HCT116 (cell line): ENCODE results near the gene PRKAG2. TPM values are rescaled to one million over a fixed set of nuclear protein-coding genes. Genes with fewer than 3 reads are reported as not detected.

ENCODE experiments used
- ATAC-seq: fragments of 200-7000 bp; cut with Tn5 transposase; 2 replicates; pipeline ENCODE4 v1.9.1; 2020; ENCODE audit warnings: mild to moderate bottlenecking, moderate library complexity
- BruUV-seq: library from RNA; stranded (reverse); fragments of 400-500 nt; replicated peaks from 2 replicates; lab custom pipeline; 2021; lab: Mats Ljungman, UMichigan
- CTCF ChIA-PET: fragments of 300-600 bp; sonication (Branson Sonifier 250); formaldehyde crosslinking; loops from one replicate; lab custom pipeline; 2021; ENCODE audit warnings: antibody characterized with exemption; lab: Charles Lee
- POLR2A ChIA-PET: fragments of 300-600, 350-600 bp; sonication (Branson Sonifier 250); formaldehyde crosslinking; loops from one replicate; lab custom pipeline; 2021; ENCODE audit warnings: antibody characterized with exemption; lab: Charles Lee
- RAD21 ChIA-PET, 2 experiments: fragments of 300-600 bp; sonication (Branson Sonifier 250); formaldehyde crosslinking; loops; one replicate each; lab custom pipeline; 2023; ENCODE audit warnings: low total read pairs in 2 of 2; ENCODE audit not compliant: uncharacterized antibody in 2 of 2, unreplicated experiment in 2 of 2, low non-redundant PET in 1 of 2; lab: Charles Lee
- DNase-seq: peaks from one replicate; pipeline ENCODE4 v3.0.0-alpha.2; 2010; ENCODE audit warnings: low read depth, low spot score
- H2AFZ ChIP-seq: fragments of 200-600 bp; shearing (Covaris generic), sonication (generic); 2 replicates; pipeline ENCODE4 v1.6.1; 2017; ENCODE audit warnings: low read depth, mixed run types, mixed read lengths, antibody characterized with exemption, low read length; ENCODE audit not compliant: poor library complexity, severe bottlenecking
- H3K27ac ChIP-seq: 2 replicates; pipeline ENCODE4 v1.5.1; 2012; ENCODE audit warnings: low read depth, low read length
- H3K27me3 ChIP-seq: fragments of 200-600 bp; sonication (generic); 2 replicates; pipeline ENCODE4 v1.6.1; 2016; ENCODE audit warnings: mixed run types, low read length, mixed read lengths; ENCODE audit not compliant: insufficient read depth
- H3K36me3 ChIP-seq, 2 experiments: fragments of 200-500 bp in 1 of 2; fragments of 200-600 bp in 1 of 2; sonication (Bioruptor generic) in 1 of 2; sonication (generic) in 1 of 2; 2 replicates each; pipeline versions ENCODE4 v1.5.1 to v1.6.1; 2014 to 2016; ENCODE audit warnings: low read length in 2 of 2, inconsistent platforms in 1 of 2, mixed read lengths in 1 of 2, mixed run types in 1 of 2; ENCODE audit not compliant: insufficient read depth in 2 of 2, control insufficient read depth in 1 of 2
- H3K4me1 ChIP-seq, 2 experiments: fragments of 200-600 bp in 1 of 2; sonication (generic) in 1 of 2; 2 replicates each; pipeline versions ENCODE4 v1.5.1 to v1.6.1; 2012 to 2017; ENCODE audit warnings: low read length in 2 of 2, inconsistent platforms in 1 of 2, mild to moderate bottlenecking in 1 of 2, mixed read lengths in 1 of 2, mixed run types in 1 of 2, moderate library complexity in 1 of 2; ENCODE audit not compliant: insufficient read depth in 2 of 2, control insufficient read depth in 1 of 2
- H3K4me2 ChIP-seq: fragments of 200-600 bp; sonication (generic); 2 replicates; pipeline ENCODE4 v1.6.1; 2017; ENCODE audit warnings: mixed run types, low read length, mixed read lengths
- H3K4me3 ChIP-seq, 2 experiments: fragments of 200-600 bp in 1 of 2; sonication (generic) in 1 of 2; replicated peaks in 1 of 2; 2 replicates each; pipeline ENCODE4 v1.5.1; 2011 to 2016; ENCODE audit warnings: low read length in 2 of 2, control low read depth in 1 of 2, low read depth in 1 of 2, mild to moderate bottlenecking in 1 of 2, mixed read lengths in 1 of 2, mixed run types in 1 of 2
- H3K79me2 ChIP-seq: fragments of 200-600 bp; sonication (generic); 2 replicates; pipeline ENCODE4 v1.6.1; 2017; ENCODE audit warnings: mild to moderate bottlenecking, mixed run types, low read length, moderate library complexity, mixed read lengths; ENCODE audit not compliant: insufficient read depth
- H3K9ac ChIP-seq: fragments of 200-600 bp; sonication (generic); 2 replicates; pipeline ENCODE4 v1.6.1; 2016; ENCODE audit warnings: low read length, mixed read lengths
- H3K9me2 ChIP-seq: fragments of 200-600 bp; sonication (generic), shearing (Covaris generic); 2 replicates; pipeline ENCODE4 v1.6.1; 2017; ENCODE audit warnings: mixed run types, mild to moderate bottlenecking, moderate library complexity; ENCODE audit not compliant: insufficient read depth
- H3K9me3 ChIP-seq, 2 experiments: fragments of 200-500 bp in 1 of 2; fragments of 200-600 bp in 1 of 2; sonication (Bioruptor generic) in 1 of 2; sonication (generic) in 1 of 2; 2 replicates each; pipeline ENCODE4 v1.6.1; 2014 to 2017; ENCODE audit warnings: low read length in 2 of 2, mixed read lengths in 2 of 2, inconsistent platforms in 1 of 2, low read depth in 1 of 2, mild to moderate bottlenecking in 1 of 2, mixed run types in 1 of 2, moderate library complexity in 1 of 2; ENCODE audit not compliant: control insufficient read depth in 1 of 2, insufficient read depth in 1 of 2
- H4K20me1 ChIP-seq: fragments of 200-600 bp; sonication (generic), shearing (Covaris generic); 2 replicates; pipeline ENCODE4 v1.6.1; 2017; ENCODE audit warnings: mixed run types, mild to moderate bottlenecking, moderate library complexity; ENCODE audit not compliant: insufficient read depth
- ELF1 ChIP-seq: IDR thresholded peaks from 2 replicates; pipeline ENCODE4 v1.6.1; 2012; ENCODE audit warnings: low read depth, borderline replicate concordance
- FOSL1 ChIP-seq: IDR thresholded peaks from 2 replicates; pipeline ENCODE4 v1.6.1; 2012; ENCODE audit warnings: low read depth
- JUND ChIP-seq: IDR thresholded peaks from 2 replicates; pipeline ENCODE4 v1.6.1; 2012
- POLR2A ChIP-seq: IDR thresholded peaks from 2 replicates; pipeline ENCODE4 v1.7.0; 2011; ENCODE audit warnings: borderline replicate concordance; ENCODE audit not compliant: insufficient read depth, insufficient read length; ENCODE audit errors: extremely low read depth
- RAD21 ChIP-seq: IDR thresholded peaks from 2 replicates; pipeline ENCODE4 v1.6.1; 2012; ENCODE audit warnings: low read depth, mild to moderate bottlenecking
- SRF ChIP-seq: IDR thresholded peaks from 2 replicates; pipeline ENCODE4 v1.6.1; 2012; ENCODE audit warnings: low read depth
- YY1 ChIP-seq: IDR thresholded peaks from 2 replicates; pipeline ENCODE4 v1.6.1; 2011; ENCODE audit warnings: low read length, low read depth, moderate library complexity, mild to moderate bottlenecking; ENCODE audit not compliant: insufficient replicate concordance; ENCODE audit errors: extremely low read depth
- ZNF274 ChIP-seq: fragments of 200-500 bp; sonication (Bioruptor generic); IDR thresholded peaks from 2 replicates; pipeline ENCODE4 v1.6.1; 2014; ENCODE audit warnings: mild to moderate bottlenecking, low read depth, low read length, inconsistent platforms
- intact Hi-C: fragments of 100-400 bp; cut with micrococcal nuclease; formaldehyde crosslinking; loops from 2 replicates; pipeline ENCODE4 v1.10.0; 2022
- total RNA-seq: library from RNA; stranded (reverse); gene quantifications from one replicate; pipeline ENCODE4 v1.2.1, GENCODE V29; 2021; ENCODE audit not compliant: unreplicated experiment
- TF ChIP-seq, protein P1 (sequence below): IDR thresholded peaks from 2 replicates; pipeline ENCODE4 v1.6.1; 2012; ENCODE audit warnings: low read depth
- TF ChIP-seq, protein P2 (sequence below), 3 experiments: fragments of 200-600 bp in 1 of 3; sonication (generic) in 1 of 3; IDR thresholded peaks in 2 of 3; conservative IDR thresholded peaks in 1 of 3; 2 replicates each; pipeline ENCODE4 v1.5.1; 2012 to 2017; ENCODE audit warnings: low read depth in 2 of 3, low read length in 2 of 3, antibody characterized with exemption in 1 of 3, borderline replicate concordance in 1 of 3, control low read depth in 1 of 3, mild to moderate bottlenecking in 1 of 3, mixed read lengths in 1 of 3, mixed run types in 1 of 3, moderate library complexity in 1 of 3; ENCODE audit not compliant: insufficient read depth in 1 of 3
- TF ChIP-seq, protein P3 (sequence below): IDR thresholded peaks from 2 replicates; pipeline ENCODE4 v1.6.1; 2011; ENCODE audit warnings: mild to moderate bottlenecking, low read length, moderate library complexity; ENCODE audit not compliant: insufficient replicate concordance; ENCODE audit errors: extremely low read depth

The PRKAG2 gene
- total RNA-seq, 1 experiment from 2014 or later: 23.6 TPM

DNA sequence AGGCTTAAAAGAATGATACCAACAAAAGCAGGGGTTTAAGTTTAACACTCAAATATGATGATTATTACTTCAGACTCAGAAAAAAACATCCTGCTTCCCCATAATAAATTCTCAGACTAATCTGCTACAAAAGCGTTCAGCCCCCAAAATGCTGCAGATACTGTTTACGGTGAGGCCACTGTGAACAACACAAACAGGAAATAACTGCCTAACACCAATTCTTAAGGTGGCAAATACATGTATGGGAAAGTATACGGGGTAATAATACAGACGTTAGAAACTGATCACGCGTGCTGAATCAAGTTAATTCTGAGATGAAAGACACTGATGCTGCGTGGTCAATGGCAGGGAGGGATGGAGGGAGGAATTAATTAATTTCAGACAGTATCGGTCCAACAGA is 295.2 kb downstream of the PRKAG2 start:
- intact Hi-C loops: no loop called here
- POLR2A ChIA-PET: no interaction called here

More for the DNA sequence above, 295.2 kb downstream of the PRKAG2 start:
- Histone ChIP-seq H3K9me2 (no peaks in the 10 kb centered on the region), H3K27me3 (no peaks in the 10 kb centered on the region), H3K9me3 (peaks cover 5 to 16% of the 10 kb centered on the region in 2 experiments; a peak in 2 of 4 replicates), H3K79me2 (peaks cover 9% of the 10 kb centered on the region; the same call in 1 of the 2 replicates), H2AFZ (no peak overlapping the region), H3K27ac (no peak overlapping the region), H3K4me1 (no peaks in the 10 kb centered on the region), H3K36me3 (0 out of 4 replicates have a peak, but pooled peaks cover 0 to 5% of the 10 kb centered on the region in 2 experiments), H4K20me1 (no peaks in the 10 kb centered on the region), H3K4me2 (no peak overlapping the region), H3K9ac (no peak overlapping the region), H3K4me3 (no peak overlapping the region)
- TF ChIP-seq ELF1 (no peak), JUND (no peak), RAD21 (no peak), POLR2A (no peak), YY1 (no peak), FOSL1 (no peak), ZNF274 (no peak), SRF (no peak)
- TF ChIP-seq, protein P1, sequence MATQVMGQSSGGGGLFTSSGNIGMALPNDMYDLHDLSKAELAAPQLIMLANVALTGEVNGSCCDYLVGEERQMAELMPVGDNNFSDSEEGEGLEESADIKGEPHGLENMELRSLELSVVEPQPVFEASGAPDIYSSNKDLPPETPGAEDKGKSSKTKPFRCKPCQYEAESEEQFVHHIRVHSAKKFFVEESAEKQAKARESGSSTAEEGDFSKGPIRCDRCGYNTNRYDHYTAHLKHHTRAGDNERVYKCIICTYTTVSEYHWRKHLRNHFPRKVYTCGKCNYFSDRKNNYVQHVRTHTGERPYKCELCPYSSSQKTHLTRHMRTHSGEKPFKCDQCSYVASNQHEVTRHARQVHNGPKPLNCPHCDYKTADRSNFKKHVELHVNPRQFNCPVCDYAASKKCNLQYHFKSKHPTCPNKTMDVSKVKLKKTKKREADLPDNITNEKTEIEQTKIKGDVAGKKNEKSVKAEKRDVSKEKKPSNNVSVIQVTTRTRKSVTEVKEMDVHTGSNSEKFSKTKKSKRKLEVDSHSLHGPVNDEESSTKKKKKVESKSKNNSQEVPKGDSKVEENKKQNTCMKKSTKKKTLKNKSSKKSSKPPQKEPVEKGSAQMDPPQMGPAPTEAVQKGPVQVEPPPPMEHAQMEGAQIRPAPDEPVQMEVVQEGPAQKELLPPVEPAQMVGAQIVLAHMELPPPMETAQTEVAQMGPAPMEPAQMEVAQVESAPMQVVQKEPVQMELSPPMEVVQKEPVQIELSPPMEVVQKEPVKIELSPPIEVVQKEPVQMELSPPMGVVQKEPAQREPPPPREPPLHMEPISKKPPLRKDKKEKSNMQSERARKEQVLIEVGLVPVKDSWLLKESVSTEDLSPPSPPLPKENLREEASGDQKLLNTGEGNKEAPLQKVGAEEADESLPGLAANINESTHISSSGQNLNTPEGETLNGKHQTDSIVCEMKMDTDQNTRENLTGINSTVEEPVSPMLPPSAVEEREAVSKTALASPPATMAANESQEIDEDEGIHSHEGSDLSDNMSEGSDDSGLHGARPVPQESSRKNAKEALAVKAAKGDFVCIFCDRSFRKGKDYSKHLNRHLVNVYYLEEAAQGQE: no peak
- TF ChIP-seq, protein P2, sequence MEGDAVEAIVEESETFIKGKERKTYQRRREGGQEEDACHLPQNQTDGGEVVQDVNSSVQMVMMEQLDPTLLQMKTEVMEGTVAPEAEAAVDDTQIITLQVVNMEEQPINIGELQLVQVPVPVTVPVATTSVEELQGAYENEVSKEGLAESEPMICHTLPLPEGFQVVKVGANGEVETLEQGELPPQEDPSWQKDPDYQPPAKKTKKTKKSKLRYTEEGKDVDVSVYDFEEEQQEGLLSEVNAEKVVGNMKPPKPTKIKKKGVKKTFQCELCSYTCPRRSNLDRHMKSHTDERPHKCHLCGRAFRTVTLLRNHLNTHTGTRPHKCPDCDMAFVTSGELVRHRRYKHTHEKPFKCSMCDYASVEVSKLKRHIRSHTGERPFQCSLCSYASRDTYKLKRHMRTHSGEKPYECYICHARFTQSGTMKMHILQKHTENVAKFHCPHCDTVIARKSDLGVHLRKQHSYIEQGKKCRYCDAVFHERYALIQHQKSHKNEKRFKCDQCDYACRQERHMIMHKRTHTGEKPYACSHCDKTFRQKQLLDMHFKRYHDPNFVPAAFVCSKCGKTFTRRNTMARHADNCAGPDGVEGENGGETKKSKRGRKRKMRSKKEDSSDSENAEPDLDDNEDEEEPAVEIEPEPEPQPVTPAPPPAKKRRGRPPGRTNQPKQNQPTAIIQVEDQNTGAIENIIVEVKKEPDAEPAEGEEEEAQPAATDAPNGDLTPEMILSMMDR (IDR thresholded peaks at IDR 0.05 in 2 of 3, conservative IDR thresholded peaks at IDR 0.05 in 1 of 3; ENCODE audit: borderline replicate concordance in 1 of 3, insufficient read depth in 1 of 3, low read depth in 2 of 3, low read length in 2 of 3): no peak
- TF ChIP-seq, protein P3, sequence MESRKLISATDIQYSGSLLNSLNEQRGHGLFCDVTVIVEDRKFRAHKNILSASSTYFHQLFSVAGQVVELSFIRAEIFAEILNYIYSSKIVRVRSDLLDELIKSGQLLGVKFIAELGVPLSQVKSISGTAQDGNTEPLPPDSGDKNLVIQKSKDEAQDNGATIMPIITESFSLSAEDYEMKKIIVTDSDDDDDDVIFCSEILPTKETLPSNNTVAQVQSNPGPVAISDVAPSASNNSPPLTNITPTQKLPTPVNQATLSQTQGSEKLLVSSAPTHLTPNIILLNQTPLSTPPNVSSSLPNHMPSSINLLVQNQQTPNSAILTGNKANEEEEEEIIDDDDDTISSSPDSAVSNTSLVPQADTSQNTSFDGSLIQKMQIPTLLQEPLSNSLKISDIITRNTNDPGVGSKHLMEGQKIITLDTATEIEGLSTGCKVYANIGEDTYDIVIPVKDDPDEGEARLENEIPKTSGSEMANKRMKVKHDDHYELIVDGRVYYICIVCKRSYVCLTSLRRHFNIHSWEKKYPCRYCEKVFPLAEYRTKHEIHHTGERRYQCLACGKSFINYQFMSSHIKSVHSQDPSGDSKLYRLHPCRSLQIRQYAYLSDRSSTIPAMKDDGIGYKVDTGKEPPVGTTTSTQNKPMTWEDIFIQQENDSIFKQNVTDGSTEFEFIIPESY: no peak
- BruUV-seq: no TSS peak
- CTCF ChIA-PET: no interaction called here
- no peak for ATAC-seq
- RAD21 ChIA-PET: no interaction called here
- no peak for DNase-seq
